DMS 273 treated with DMSO at 0.1 percent for 48 hours (cell line): ENCODE results near the gene SNTA1.
"Not testable (repeated sequence)": the region's sequence is repeated elsewhere in the genome, so short reads cannot be mapped to it uniquely, and the experiment has no call there.

Experiments
- DNase-seq: peaks from one replicate; lab custom pipeline; 2025; lab: John Stamatoyannopoulos, UW

SNTA1 gene

DNA sequence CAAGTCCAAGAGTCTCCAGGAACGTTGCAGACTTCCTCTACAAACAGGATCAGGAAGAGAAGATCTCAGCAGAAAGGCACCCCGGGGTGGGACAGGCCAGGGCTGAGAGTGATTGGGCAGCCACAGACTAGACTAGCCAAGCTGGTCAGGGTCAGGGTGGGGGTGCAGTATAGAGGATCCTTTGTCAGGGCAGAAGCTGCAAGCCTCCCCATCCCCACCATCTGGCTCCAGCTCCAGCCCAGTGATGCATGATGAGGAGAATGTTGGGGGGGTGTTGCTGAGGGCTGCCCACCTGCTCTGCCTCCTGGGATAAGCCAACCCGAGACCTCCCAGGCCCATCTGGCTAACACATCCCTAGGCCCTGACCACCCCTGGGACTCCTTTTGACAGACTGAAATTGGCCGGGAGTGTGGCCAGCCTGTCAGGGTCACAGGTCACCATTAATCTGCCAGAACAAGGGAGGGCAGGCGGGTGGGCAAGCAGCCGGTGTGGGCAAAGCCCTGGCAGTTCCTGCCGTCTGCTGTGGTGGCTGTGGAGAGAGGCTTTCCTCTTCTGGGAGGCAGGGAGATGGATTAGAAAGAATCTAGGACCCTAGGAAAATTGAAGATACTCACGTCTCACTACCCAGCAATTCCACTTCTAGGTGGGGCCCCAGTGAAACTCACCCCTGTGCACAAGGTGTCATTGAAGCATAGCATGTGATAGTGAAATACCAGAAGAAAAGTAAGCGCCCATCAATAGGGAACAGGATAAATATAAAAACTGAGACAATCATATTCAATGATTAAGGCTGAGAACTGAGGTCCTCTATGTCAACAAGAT is 22.1 kb upstream of the SNTA1 start:
- peak; percentile 92 for DNase-seq

DNA sequence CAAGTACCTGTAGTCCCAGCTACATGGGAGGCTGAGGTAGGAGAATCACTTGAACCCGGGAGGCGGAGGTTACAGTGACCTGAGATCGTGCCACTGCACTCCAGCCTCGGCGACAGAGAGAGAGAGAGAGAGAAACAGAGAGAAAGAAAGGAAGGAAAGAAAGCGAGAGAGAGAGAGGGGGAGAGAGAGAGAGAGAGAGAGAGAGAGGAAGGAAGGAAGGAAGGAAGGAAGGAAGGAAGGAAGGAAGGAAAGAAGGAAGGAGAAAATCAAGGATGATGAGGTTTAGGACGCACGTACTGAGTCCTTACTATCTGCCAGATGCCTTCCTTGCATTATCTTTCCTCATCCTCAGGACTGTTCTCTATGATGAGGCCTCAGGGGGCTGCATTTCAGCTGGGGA is 21.2 kb upstream of the SNTA1 start:
- not testable (repeated sequence) for DNase-seq

DNA sequence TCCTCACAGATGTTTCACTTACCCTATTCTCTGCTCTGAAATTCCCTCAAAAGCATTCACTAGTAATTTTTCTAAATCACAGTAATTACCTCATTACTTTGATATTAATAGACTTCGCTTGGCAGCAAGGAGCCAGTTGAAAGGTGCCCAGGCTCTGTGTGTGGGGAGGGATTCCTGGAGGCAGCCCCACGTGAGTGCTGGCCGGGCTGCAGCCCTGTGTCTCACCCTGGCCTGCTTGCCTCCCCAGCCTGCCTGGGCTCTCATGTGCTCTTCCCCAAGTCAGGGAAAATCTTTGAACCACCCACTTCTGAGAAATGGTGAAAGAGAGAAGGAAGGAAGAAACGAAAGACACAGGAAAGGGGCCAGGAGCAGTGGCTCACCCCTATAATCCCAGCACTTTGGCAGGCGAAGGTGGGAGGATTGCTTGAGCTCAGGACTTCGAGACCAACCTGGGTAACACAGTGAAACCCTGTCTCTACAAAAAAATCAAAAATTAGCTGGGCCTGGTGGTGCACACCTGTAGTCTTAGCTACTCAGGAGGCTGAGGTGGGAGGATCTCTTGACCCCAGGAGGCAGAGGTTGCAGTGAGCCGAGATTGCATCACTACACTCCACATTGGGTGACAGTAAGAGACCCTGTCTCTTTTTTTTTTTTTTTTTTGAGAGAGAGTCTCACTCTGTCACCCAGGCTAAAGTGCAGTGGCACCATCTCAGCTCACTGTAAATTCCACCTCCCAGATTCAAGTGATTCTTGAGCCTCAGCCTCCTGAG is 20.0 kb upstream of the SNTA1 start:
- DNase-seq, result no peak

DNA sequence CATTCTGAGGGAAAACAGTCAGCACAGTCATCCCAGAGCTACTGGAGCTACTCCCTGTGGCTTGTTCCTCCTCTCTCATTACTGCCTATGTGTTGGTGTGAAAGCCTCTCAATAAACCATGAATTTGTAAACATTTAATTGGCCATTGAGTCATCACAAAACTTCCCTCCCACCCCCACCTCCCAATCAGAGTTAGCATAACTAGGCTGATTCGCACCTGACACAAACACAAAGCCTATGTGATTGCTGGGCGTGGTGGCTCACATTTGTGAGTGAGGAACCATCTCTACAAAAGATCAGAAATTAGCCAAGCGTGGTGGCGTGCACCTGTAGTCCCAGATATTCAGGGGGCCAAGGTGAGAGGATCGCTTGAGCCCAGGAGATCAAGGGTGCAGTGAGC is 17.1 kb upstream of the SNTA1 start:
- no peak for DNase-seq

DNA sequence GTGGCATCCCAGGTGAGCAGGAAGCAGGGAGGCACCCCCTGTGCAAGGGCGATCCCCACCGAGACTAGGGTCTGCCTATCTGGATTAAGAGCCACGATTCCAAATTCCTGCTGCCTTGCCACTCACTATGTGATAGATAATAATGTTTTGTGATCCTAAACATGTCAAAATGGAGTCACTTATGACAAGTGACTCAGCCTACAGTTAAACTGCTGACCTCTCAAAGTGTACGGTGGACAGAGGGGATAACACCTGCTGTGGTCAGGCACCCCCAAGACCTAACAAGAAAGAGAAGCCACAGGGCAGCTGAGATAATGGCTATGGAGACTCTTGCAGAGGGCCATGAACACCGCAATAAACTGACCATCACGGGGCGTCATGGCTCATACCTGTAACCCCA is 16.0 kb upstream of the SNTA1 start:
- no peak for DNase-seq

DNA sequence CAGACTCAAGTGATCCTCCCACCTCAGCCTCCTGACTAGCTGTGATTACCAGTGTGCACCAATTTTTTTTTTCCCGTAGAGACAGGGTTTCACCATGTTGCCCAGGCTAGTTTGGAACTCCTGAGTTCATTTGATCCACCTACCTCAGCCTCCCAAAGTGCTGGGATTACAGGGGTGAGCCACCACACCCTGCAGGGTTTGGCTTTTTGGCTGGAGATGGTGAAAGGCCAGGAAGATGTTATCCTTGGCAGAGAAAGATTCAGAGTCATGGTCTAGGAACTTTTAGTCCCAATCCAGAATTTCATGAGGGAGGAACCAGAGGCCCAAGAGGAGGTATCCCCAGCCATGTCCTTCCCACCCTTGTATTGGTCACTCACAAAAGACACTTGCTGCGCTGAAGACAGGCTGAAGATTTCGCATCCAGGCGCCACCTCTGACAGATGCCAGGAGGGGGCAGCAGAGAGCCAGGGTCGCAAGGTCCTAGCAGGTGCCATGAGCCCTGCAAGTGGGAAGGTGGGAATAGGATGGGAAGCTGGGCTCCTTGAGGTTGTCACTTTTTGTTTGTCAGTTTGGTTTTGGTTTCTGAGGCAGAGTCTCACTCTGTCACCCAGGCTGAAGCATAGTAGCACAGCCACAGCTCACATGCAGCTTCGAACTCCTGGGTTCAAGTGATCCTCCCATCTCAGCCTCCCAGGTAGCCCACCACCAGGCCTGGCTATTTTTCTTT is 13.5 kb upstream of the SNTA1 start:
- peak; percentile 26 for DNase-seq

DNA sequence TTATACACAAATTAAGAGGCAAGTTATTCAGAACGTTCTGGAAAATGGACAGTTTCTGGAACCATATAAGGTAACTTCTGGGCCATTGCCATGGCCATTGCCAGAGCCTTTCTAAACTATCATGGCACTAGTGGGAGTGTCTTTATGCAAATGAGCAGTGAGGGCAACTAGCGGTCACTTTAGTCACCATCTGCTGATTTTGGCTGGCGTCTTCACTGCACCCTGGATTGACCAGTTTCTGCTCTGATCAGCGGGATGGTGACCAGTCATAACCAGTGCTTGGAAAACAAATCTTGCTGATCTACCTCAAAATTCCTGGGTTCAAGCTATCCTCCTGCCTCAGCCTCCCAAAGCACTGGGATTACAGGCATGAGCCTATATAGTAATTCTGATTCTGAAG is 7.3 kb upstream of the SNTA1 start:
- DNase-seq, result peak; percentile 13

DNA sequence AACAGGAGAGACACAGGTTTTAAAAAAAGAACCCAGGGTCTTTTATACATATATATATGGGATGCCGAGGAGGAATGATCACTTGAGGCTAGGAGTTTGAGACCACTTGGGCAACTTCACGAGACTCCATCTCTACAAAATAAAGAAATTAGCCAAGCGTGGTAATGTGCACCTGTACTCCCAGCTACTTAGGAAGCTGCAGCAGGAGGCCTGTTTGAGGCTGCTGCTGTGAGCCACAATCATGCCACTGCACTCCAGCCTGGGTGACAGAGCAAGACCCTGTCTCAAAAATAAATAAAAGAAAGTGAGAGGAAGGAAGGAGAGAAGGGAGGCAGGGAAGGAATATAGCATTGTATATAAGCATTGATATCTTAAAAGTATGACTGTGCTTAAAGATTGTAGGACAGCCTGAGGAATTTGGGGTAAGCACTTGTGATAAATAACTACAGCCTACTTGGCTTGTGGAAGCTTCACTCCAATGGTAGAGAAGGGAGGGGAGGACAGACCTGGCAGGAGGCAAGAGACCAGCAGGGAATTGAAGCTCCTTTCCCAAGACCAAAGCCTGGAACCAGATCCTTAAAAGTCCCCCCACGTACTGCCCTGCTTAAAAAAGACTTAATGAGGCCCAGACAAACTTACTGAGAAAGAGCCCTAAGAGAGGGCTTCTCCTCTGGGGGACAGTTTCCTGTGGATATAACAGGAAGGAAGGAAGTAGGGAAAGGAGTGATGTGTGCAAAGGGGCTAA is 2.5 kb upstream of the SNTA1 start:
- DNase-seq, result no peak

DNA sequence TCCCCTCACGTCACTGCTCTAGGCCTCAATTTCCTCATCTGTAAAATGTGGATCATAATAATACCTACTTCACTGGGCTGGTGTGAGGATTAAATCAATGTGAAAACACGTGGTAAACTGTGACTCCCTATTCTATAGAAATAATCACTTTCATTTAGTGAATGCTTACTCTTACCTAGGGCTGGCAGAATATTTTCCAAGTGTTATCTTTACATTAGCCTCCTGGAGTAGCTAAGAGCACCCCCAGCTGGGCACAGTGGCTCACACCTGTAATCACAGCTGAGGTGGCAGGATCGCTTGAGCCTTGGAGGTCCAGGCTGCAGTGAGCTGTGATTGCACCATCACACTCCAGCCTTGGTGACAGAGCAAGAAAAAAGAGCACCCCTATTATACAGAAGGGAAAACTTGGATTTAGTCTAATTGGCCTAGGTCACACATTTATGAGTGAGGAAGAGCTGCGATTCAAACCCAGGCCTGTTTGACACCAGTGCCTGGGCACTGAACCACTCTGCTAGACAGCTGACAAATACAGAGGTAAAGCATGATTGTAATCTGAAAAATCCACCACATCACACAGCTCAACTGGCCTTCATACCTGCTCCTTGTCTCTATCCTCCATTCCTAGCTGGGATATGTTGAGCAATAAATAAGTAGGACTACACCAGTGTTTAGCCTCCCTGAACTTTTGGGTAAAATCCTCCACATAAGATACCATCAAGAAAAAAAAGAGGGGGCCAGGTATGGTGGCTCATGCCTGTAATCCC is 1.4 kb upstream of the SNTA1 start:
- DNase-seq, result no peak

DNA sequence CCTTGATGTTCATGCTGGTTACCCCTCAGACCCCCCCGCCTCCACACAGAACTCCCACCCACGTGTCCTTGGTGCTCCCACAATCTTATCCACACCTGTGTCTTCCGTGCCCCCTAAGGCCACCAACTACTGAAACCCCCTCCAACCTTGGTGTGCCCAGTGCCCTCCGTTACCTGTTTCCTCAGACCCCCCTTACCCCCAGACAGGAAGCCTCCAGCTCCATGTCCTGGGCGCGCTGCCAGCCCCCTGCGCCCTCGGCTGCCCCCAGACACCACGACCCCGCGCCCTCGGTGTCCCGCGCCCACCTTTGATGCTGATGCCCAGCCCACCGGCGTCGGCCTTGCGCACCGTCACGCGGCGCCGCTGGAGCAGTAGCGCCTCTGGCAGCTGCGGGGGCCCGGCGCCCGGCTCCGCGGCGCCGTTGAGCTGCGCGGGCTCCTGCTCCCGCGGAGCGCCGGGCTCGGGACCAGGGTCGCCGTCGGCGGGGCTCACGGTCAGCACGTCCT is 504 bp downstream of the SNTA1 start:
- no peak for DNase-seq

DNA sequence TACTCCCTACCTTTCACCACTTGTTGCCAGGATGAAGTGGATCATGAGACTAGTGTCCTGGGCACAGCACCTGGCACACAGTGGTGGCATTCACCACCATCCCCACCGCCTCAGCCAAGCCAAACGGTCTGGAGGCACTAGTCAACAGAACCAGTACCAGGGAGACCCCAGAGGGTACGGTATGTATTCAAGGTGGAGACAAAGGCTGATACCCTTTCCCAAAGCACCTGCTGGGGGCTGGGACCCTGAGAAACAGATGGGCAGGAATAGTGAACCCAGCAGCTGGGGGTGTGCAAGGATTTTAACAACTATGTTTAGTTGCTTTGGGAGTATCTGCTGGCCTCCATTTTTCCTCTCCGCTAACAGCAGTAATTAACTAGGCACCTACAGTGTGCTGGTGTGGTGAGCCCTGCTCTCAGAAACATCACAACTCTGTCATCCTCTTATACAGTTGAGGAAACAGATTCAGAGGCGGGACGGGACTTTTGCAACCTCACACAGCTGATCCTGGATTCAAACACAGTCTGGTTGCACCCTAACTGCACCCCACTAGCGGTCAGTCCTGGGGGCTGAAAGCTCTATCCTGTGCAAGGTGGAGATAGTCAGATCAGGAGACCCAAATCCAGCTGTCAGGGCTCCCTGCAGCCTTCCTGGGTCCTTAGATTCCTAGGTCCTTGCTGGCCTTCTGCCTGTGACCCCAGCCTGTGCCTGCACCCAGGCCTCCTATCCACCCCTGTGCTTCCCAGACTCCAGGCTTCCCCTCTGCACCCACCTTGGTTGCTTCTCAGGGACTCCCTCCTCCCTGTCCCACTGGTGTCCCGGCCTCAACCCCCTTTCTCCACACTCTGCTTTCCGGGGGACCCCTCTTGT is 1.2 kb downstream of the SNTA1 start:
- DNase-seq, result no peak

DNA sequence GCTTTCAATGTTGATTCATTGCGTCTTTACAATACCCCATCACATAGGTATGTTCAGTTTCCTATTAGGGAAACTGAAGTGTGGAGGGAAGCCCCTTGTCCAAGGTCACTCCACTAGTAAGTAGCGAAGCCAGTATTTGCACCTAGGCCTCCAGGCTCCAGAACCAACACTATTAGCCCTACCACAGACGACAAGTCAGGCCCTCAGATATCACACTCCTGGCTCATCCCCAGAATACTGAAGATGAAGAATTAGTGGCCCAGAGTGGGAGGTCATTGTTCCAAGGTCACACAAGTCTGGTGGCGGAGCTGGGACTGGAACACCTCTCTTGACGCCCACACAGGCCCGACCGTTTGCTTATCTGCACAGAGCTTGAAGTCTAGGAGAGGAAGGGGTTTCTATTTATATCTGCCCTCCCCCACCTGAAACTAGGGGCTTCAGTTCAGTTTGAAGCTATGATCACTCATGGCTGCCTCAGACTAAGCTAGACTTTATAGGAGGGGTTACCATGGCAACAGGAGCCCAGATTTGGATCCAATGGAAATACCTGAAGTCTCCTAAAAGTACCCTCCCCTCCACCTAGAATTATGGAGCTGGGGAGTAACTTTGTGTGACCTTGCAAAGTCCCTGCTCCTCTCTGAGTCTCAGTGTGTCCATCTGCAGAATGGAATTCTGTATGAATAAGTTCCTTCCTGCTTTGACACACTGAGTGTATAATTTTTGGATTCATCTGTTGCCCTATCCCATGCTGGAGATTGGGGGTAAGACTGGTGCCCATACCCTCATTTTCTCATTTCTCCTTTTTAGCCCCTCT is 2.2 kb downstream of the SNTA1 start:
- no peak for DNase-seq

DNA sequence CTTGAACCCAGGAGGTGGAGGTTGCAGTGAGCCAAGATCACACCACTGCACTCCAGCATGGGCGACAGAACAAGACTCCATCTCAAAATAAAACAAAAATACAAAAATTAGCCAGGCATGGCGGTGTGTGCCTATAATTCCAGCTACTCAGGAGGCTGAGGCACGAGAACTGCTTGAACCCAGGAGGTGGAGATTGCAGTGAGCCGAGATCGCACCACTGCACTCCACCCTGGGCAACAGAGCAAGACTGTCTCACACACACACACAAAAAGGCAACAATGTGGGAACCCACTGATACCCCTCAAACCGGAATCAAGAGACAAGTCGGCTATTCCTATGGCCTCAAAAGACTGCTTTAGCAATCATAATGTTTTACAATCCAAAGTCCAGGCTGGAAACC is 3.0 kb downstream of the SNTA1 start:
- DNase-seq, result not testable (repeated sequence)

DNA sequence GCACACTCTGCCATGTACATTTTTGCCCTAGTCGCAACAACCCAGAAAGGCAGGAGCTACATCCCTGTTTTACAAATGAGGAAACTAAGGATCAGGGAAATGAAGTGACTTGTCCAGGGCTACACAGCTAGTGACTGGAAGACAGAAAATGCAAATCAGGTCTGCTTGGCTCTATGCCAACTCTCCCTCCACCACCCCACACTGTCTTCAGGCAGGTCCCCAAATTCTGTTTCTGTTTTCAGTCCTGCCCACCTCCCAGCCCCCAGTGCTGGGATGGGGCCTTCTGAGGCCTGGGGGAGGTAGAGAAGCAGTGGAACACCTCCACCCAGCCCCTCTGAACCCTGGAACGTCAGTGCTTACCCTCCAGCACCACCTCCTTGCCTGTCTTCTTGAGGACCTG is 5.1 kb downstream of the SNTA1 start:
- DNase-seq, result no peak

DNA sequence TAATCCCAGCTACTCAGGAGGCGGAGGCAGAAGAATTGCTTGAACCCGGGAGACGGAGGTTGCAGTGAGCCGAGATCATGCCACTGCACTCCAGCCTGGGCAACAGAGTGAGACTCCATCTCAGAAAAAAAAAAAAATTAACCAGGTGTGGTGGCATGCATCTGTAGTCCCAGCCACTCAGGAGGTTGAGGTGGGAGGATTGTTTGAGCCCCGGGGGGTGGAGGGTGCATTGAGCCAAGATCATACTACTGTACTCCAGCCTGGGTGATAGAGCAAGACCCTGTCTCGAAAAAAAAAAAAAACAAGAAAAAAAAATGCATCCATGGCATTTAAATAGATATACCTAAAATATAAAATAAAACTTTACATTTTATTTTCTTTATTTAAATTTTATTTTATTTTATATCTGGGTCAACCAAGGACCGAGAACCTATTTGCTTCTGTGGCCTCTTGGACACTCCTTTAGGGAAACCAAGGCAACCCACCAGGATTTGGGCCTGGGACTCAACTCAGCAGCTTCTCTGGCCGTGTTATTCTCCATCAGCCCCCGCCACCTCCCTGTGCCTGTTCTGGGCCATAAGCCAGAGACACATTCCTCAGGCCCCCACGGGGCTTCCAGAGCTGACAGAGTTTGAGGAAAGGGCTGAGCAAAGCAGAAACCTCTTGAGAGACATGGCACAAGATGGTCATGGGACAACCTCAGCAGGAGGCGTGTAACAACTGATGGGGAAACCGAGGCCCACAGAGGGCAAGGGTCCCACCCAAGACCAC is 6.2 kb downstream of the SNTA1 start:
- no peak for DNase-seq

DNA sequence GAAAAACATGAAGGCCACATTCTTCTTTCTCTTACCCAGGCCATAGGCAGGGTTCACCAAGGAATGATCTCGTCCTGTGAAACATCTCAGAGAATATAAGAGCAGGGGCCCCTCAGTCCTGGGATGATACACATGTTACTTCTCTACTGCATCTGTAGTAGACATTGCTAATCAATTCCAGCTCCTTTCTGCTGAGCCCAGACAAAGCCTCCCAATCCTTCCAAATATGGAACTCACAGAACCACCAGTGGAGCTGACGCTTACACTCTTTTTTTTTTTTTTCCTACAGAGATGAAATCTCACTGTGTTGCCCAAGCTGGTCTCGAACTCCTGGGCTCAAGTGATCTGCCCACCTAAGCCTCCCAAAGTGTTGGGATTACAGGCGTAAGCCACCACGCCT is 9.1 kb downstream of the SNTA1 start:
- DNase-seq, result no peak

DNA sequence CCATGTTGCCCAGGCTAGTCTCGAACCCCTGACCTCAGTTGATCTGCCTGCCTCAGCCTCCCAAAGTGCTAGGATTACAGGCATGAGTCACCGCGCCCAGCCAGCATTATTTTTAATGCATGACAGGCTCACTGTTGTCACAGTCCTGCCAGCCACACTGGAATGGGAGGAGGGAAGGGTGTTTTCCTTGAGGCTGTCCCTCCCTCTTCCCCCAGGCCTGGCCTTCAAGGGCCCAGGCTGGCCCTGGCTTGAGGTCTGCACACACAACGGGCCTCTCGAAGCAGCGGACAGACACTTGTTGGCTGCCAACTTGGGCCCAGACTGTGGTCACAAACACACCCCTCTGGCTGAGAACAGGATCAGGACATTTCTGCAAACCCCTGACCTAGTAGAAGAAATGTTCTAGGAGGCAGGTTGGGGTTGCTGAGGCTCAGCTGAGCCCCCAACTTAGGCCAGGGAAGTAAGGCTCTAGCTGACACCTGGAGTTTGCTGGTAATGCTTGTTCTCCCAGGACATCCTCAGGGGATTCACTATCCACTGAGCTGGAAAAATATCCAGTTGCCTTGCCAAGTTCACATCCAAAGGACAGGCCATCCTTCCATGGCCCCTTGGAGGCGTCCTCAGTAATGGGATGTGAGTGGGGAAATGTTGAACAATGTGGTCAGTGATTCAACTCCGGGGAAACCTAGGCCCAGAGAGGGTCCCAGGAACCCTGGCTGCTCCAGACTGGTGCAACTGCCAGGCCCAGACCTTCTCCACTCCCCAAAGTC is 9.9 kb downstream of the SNTA1 start:
- DNase-seq, result no peak
